Measurements from ENCODE around the gene PAK2. TPM values are rescaled to one million over a fixed set of nuclear protein-coding genes. Genes with fewer than 3 reads are reported as not detected.

The PAK2 gene
- total RNA-seq, 1 donor = 45.6 TPM

DNA sequence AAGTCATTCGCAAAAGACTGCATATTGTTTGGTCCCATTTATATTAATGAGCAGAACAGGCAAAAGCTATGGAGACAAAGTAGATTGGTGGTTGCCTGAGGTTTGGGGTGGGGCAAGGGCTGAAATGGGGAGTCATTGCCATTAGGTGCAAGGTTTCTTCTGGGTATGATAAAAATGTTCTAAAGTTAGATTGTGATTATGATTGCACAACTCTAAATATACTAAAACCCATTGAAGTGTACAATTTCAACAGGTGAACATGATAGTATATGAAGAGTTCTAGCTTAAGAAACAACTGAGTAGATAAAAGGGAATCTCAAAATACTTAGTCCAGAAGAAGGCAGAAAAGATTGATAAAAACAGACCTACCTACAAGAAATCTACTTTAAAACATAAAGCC, 56.7 kb downstream of the PAK2 start:
- DNase-seq (ENCODE audit: low read depth) = no peak
- TF ChIP-seq, protein P1, sequence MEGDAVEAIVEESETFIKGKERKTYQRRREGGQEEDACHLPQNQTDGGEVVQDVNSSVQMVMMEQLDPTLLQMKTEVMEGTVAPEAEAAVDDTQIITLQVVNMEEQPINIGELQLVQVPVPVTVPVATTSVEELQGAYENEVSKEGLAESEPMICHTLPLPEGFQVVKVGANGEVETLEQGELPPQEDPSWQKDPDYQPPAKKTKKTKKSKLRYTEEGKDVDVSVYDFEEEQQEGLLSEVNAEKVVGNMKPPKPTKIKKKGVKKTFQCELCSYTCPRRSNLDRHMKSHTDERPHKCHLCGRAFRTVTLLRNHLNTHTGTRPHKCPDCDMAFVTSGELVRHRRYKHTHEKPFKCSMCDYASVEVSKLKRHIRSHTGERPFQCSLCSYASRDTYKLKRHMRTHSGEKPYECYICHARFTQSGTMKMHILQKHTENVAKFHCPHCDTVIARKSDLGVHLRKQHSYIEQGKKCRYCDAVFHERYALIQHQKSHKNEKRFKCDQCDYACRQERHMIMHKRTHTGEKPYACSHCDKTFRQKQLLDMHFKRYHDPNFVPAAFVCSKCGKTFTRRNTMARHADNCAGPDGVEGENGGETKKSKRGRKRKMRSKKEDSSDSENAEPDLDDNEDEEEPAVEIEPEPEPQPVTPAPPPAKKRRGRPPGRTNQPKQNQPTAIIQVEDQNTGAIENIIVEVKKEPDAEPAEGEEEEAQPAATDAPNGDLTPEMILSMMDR (IDR thresholded peaks at IDR 0.05; ENCODE audit: insufficient read depth, low read length) = no peak
- H3K4me3 ChIP-seq (ENCODE audit: low read depth, low read length) = no peak overlapping the region

DNA sequence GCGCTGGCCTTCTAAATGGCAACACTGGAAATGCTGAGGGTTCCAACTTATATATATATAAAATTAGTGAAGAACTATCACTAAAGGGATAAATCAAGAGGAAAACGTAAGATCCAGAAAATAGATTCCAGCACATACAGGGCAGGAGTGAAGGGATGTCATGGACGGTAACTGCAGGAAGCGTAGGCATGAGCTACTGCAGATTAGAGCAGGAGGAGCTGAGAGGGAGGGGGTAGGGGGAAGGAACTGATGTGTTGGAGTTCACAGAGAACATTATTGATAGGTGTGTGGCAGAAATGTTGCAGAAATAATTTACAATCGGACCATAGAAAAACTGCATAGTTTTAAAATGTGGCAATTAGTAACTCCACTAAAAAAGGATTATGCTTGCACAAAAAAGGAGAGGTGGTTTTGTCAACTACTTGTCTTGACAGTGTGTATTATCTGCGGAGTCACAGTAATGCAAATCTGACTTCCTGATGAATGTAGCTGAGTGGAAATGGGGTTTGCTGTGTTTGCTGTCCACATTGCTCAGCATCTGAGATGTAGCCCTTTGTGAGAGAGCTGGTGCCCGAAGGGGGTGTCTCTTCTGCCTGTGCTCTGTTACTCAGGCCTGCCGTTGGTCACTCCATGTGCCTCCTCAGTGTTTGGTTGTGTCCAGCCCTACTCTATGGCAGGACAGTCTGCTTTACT, 61.2 kb downstream of the PAK2 start:
- TF ChIP-seq, protein P1 (IDR thresholded peaks at IDR 0.05; ENCODE audit: insufficient read depth, low read length) = no peak
- no peak overlapping the region for H3K4me3 ChIP-seq (ENCODE audit: low read depth, low read length)
- DNase-seq (ENCODE audit: low read depth) = no peak

DNA sequence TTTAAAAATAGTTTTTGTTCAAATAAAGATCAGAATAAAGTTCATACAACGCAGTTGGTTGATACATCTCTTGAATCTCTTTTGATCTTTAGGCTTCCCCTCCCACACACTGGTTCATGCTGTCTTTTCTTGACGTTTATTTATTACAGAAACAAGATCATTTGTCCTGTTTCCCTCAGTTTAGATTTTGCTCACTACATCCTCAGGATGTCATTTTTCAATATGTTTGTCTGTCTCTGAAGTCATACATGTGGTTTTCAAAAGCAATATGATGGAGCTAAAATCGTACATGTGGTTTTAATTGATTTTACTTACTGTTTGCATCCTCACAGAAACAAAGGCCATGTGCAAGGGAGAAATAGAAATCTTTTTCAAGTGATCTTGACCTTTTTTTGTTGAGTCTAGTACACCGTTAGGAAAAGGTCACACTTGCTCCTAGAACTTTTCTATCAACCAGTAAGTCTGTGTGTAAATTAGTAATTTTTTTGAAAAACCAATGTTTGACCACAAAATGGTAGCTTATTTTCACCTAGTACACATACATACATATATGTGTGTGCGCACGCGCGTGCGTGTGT, 64.3 kb downstream of the PAK2 start:
- no peak for DNase-seq (ENCODE audit: low read depth)
- TF ChIP-seq, protein P1 (IDR thresholded peaks at IDR 0.05; ENCODE audit: insufficient read depth, low read length) = no peak
- H3K4me3 ChIP-seq (ENCODE audit: low read depth, low read length) = no peak overlapping the region

DNA sequence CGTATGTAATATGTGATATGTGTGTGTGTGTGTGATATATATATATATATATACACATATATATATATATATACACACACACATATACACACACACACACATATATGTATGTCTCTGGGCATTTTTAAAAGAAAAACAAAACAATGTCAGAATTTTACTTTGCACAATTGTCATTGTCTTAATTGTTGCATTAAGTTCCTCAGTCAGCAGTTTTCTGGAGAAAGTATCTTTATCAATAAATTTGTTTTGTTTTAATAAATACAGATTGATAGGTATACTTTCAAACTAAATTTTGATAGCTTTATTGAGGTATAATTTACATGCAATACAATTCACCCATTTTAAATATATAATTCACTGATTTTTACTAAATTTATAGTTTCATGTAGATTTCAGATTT, 65.1 kb downstream of the PAK2 start:
- H3K4me3 ChIP-seq (ENCODE audit: low read depth, low read length) = no peak overlapping the region
- TF ChIP-seq, protein P1 (IDR thresholded peaks at IDR 0.05; ENCODE audit: insufficient read depth, low read length) = no peak
- DNase-seq (ENCODE audit: low read depth) = no peak

DNA sequence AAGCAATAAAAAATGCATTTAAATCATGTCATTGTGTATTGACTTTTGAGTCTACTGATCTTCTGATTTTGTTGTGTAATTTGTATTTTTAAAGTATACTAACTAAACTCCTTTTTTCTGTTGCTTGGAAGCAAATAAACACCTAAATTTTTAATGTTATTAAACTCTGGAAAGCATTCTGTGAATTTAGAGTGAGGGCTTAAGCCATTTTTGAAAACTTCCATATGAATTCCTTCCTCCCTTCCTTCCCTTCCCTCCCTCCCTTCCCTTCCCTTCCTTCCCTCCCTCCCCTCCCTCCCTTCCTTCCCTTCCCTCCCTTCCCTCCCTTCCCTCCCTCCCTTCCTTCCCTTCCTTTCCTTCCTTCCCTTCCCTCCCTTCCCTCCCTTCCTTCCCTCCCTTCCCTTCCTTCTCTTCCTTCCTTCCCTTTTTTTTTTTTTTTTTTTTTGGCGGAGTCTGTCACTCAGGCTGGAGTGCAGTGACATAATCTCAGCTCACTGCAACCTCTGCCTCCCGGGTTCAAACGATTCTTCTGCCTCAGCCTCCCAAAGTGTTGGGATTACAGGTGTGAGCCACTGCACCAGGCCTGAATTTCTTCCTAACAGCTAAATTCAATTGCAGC, 71.4 kb downstream of the PAK2 start:
- TF ChIP-seq, protein P1 (IDR thresholded peaks at IDR 0.05; ENCODE audit: insufficient read depth, low read length) = no peak
- DNase-seq (ENCODE audit: low read depth) = no peak
- no peak overlapping the region for H3K4me3 ChIP-seq (ENCODE audit: low read depth, low read length)

DNA sequence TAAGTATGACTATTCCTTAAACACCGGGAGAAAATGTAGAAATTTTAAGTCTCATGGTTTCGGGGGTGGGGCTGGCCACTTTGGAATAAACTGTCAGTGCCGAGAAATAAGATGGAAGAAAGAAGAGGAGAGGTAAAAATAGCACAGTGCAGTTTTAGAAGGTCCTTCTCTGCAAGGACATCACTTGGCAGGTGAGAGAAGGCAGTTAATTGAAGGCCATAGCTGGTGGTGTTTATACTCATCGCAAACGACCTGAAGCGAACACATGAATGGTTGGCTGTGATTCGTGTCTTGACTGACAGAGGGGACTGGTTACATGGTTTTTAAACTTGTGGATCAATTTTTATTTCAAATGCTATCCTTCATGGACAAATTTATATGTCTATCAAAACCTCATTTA, 73.2 kb downstream of the PAK2 start:
- no peak overlapping the region for H3K4me3 ChIP-seq (ENCODE audit: low read depth, low read length)
- DNase-seq (ENCODE audit: low read depth) = no peak
- TF ChIP-seq, protein P1 (IDR thresholded peaks at IDR 0.05; ENCODE audit: insufficient read depth, low read length) = no peak

Measured in fibroblast of the aortic adventitia (primary cell).